PC-3 (cell line): Measurements from ENCODE around the gene PPM1F. TPM values are rescaled to one million over a fixed set of nuclear protein-coding genes. Genes with fewer than 3 reads are reported as not detected.
"Not testable (repeated sequence)": the region's sequence is repeated elsewhere in the genome, so short reads cannot be mapped to it uniquely, and the experiment has no call there.

Experiments
- ATAC-seq: fragments of 200-7000 bp; cut with Tn5 transposase; 2 replicates; pipeline ENCODE4 v1.9.1; 2020; ENCODE audit warnings: mild to moderate bottlenecking, moderate library complexity
- BruUV-seq: library from RNA; stranded (reverse); fragments of 400-500 nt; replicated peaks from 2 replicates; lab custom pipeline; 2021; lab: Mats Ljungman, UMichigan
- CTCF ChIA-PET: fragments of 300-600 bp; sonication (Branson Sonifier 250); formaldehyde crosslinking; loops from one replicate; lab custom pipeline; 2022; ENCODE audit warnings: antibody characterized with exemption; lab: Charles Lee
- POLR2A ChIA-PET: fragments of 300-600 bp; sonication (Branson Sonifier 250); formaldehyde crosslinking; loops from one replicate; lab custom pipeline; 2022; ENCODE audit warnings: antibody characterized with exemption; ENCODE audit not compliant: unreplicated experiment; lab: Charles Lee
- DNase-seq: peaks from one replicate; pipeline ENCODE4 v3.0.0-alpha.2; 2015
- H2AFZ ChIP-seq: fragments of 300-600 bp; sonication (generic); 2 replicates; pipeline ENCODE4 v1.6.0; 2016; ENCODE audit warnings: antibody characterized with exemption, low read length
- H3F3A ChIP-seq: fragments of 300-600 bp; sonication (generic); one replicate; pipeline ENCODE4 v1.6.0; 2017; ENCODE audit warnings: antibody characterized with exemption, low read length, control low read depth, mild to moderate bottlenecking; ENCODE audit not compliant: unreplicated experiment
- H3K27ac ChIP-seq: fragments of 300-600 bp; sonication (generic); 2 replicates; pipeline ENCODE4 v1.5.1; 2016; ENCODE audit warnings: mild to moderate bottlenecking, low read length
- H3K27me3 ChIP-seq: fragments of 300-600 bp; sonication (generic); 2 replicates; pipeline ENCODE4 v1.6.1; 2016; ENCODE audit warnings: low read length, mixed read lengths
- H3K36me3 ChIP-seq: fragments of 300-600 bp; sonication (generic); 2 replicates; pipeline ENCODE4 v1.6.1; 2016; ENCODE audit warnings: low read depth, mixed run types, low read length, mixed read lengths
- H3K4me1 ChIP-seq: fragments of 300-600 bp; sonication (generic); 2 replicates; pipeline ENCODE4 v1.5.1; 2016; ENCODE audit warnings: low read length; ENCODE audit not compliant: insufficient read depth
- H3K4me2 ChIP-seq: fragments of 300-600 bp; sonication (generic); 2 replicates; pipeline ENCODE4 v1.6.0; 2016; ENCODE audit warnings: low read length
- H3K4me3 ChIP-seq: fragments of 300-600 bp; sonication (generic); 2 replicates; pipeline ENCODE4 v1.5.1; 2016; ENCODE audit warnings: mild to moderate bottlenecking, low read length, mixed read lengths
- H3K79me2 ChIP-seq: fragments of 300-600 bp; sonication (generic); 2 replicates; pipeline ENCODE4 v1.6.1; 2017; ENCODE audit warnings: low read length, mixed read lengths
- H3K9ac ChIP-seq: fragments of 300-600 bp; sonication (generic); 2 replicates; pipeline ENCODE4 v1.6.0; 2016; ENCODE audit warnings: mild to moderate bottlenecking, low read length
- H3K9me2 ChIP-seq: fragments of 300-600 bp; sonication (generic); replicated peaks from 2 replicates; pipeline ENCODE4 v1.6.1; 2016; ENCODE audit warnings: mixed run types, low read length, mixed read lengths
- H3K9me3 ChIP-seq: fragments of 300-600 bp; sonication (generic); 2 replicates; pipeline ENCODE4 v1.6.1; 2016; ENCODE audit warnings: low read length, mixed read lengths
- H4K20me1 ChIP-seq: fragments of 300-600 bp; sonication (generic); 2 replicates; pipeline ENCODE4 v1.6.1; 2016; ENCODE audit warnings: low read length, mixed read lengths
- EZH2 ChIP-seq: fragments of 300-600 bp; sonication (generic); IDR thresholded peaks from one replicate; pipeline ENCODE4 v1.6.1; 2017; ENCODE audit warnings: antibody characterized with exemption, mild to moderate bottlenecking, low read length; ENCODE audit not compliant: unreplicated experiment
- EZH2phosphoT487 ChIP-seq: fragments of 300-600 bp; sonication (generic); IDR thresholded peaks from 2 replicates; pipeline ENCODE4 v1.6.1; 2018; ENCODE audit warnings: mild to moderate bottlenecking, antibody characterized with exemption, low read length, borderline replicate concordance
- intact Hi-C: fragments of 100-400 bp; cut with micrococcal nuclease; formaldehyde crosslinking; loops from 2 replicates; pipeline ENCODE4 v1.9.0; 2023
- total RNA-seq: library from RNA; depleted of rRNA; stranded (reverse); fragments of >200 nt; gene quantifications from 2 replicates; pipeline ENCODE4 v1.2.3, GENCODE V29; 2014
- TF ChIP-seq, protein P1 (sequence below): fragments of 300-600 bp; sonication (generic); conservative IDR thresholded peaks from 2 replicates; pipeline ENCODE4 v1.5.1; 2017; ENCODE audit warnings: antibody characterized with exemption, low read depth, mild to moderate bottlenecking, low read length

Gene PPM1F
- total RNA-seq, 1 experiment from 2014 or later = 40.4 TPM

DNA sequence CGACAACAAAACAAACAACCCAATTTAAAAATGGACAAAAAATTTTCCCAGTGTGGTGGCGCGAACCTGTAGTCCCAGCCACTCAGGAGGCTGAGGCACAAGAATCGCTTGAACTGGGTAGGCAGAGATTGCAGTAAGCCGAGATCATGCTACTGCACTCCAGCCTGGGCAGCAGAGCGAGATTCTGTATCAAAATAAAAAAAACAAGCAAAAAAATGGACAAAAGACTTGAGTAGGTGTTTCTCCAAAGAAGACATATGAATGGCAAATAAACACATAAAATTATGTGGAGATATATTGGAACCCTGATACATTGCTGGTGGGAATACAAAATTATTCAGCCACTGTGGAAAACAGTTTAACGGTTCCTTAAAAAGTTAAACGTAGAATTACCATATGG is 57.8 kb downstream of the PPM1F start:
- no TSS peak for BruUV-seq
- Histone ChIP-seq H3K9me3 (no peaks in the 10 kb centered on the region), H3K4me2 (no peak overlapping the region), H3K79me2 (no peaks in the 10 kb centered on the region), H3K4me3 (no peak overlapping the region), H3K36me3 (no peaks in the 10 kb centered on the region), H3K27ac (no peak overlapping the region), H3K9ac (no peak overlapping the region), H2AFZ (no peak overlapping the region), H3F3A (no peaks in the 10 kb centered on the region), H3K4me1 (no peaks in the 10 kb centered on the region), H3K9me2 (no peaks in the 10 kb centered on the region), H3K27me3 (no peaks in the 10 kb centered on the region), H4K20me1 (no peaks in the 10 kb centered on the region)
- TF ChIP-seq EZH2phosphoT487 (no peak), EZH2 (no peak)
- TF ChIP-seq, protein P1, sequence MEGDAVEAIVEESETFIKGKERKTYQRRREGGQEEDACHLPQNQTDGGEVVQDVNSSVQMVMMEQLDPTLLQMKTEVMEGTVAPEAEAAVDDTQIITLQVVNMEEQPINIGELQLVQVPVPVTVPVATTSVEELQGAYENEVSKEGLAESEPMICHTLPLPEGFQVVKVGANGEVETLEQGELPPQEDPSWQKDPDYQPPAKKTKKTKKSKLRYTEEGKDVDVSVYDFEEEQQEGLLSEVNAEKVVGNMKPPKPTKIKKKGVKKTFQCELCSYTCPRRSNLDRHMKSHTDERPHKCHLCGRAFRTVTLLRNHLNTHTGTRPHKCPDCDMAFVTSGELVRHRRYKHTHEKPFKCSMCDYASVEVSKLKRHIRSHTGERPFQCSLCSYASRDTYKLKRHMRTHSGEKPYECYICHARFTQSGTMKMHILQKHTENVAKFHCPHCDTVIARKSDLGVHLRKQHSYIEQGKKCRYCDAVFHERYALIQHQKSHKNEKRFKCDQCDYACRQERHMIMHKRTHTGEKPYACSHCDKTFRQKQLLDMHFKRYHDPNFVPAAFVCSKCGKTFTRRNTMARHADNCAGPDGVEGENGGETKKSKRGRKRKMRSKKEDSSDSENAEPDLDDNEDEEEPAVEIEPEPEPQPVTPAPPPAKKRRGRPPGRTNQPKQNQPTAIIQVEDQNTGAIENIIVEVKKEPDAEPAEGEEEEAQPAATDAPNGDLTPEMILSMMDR = no peak
- ChIA-PET POLR2A (no interaction called here), CTCF (no interaction called here)
- intact Hi-C loops = no loop called here
- DNase-seq (no peak), ATAC-seq (no peak)

DNA sequence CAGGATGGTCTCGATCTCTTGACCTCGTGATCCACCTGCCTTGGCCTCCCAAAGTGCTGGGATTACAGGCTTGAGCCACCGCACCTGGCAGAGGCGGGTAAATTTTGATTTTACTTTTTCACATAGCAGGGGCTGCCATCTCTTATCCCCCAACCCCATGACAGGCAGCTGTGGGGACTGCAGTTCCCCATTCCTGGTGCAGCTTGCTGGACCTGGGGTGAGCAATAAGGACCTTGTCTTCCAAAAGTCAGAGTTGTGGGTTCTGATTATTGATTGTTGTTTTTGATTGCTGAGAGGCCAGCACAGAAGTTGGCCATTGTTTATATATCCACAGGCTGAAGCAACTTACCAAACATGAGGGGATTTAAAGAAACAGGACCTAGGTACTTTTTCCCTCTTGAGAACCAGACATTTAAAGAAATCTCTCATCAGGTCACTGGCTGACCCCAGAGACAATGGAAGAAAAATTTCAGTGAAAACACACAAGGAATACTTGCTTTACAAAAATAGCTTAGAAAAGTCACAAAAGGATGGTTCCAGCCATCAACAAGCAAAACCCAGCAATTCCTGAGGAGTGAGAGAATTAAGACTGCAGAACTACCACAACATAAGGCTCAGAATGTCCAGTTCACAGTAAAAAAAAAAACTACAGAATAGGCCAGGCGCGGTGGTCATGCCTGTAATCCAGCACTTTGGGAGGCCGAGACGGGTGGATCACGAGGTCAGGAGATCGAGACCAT is 63.2 kb downstream of the PPM1F start:
- no peak for ATAC-seq
- POLR2A ChIA-PET = no interaction called here
- no TSS peak for BruUV-seq

DNA sequence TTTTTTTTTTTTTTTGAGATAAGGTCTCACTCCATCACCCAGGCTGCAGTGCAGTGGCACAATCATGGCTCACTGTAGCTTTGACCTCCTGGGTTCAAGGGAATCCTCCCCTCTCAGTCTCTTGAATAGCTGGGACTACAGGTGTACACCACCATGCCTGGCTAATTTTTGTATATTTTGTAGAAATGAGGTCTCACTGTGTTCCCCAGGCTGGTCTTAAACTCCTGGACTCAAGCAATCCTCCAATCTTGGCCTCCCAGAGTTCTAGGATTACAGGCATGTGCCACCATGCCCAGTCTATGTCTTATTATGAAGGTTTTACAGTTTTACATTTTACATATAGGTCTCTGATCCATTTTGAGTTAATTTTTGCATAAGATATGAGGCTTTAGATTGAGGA is 64.8 kb downstream of the PPM1F start:
- ChIA-PET POLR2A (no interaction called here), CTCF (no interaction called here)
- Histone ChIP-seq H3K27ac (no peak overlapping the region), H3K36me3 (no peaks in the 10 kb centered on the region), H3K4me3 (no peak overlapping the region), H3K79me2 (no peaks in the 10 kb centered on the region), H2AFZ (no peak overlapping the region), H3K4me1 (no peaks in the 10 kb centered on the region), H3K9ac (no peak overlapping the region), H3K9me2 (no peaks in the 10 kb centered on the region), H4K20me1 (no peaks in the 10 kb centered on the region), H3K4me2 (no peak overlapping the region), H3F3A (no peaks in the 10 kb centered on the region), H3K27me3 (no peaks in the 10 kb centered on the region), H3K9me3 (no peaks in the 10 kb centered on the region)
- no TSS peak for BruUV-seq
- ATAC-seq (no peak), DNase-seq (no peak)
- TF ChIP-seq EZH2 = no peak
- TF ChIP-seq, protein P1 = no peak
- TF ChIP-seq EZH2phosphoT487 = no peak
- intact Hi-C loops = no loop called here

More for the DNA sequence above, 63.2 kb downstream of the PPM1F start:
- Histone ChIP-seq H3K27ac (no peak overlapping the region), H3K9ac (no peak overlapping the region), H3K36me3 (no peaks in the 10 kb centered on the region), H3K9me2 (no peaks in the 10 kb centered on the region), H4K20me1 (no peaks in the 10 kb centered on the region), H3K9me3 (no peaks in the 10 kb centered on the region), H3K4me1 (no peaks in the 10 kb centered on the region), H3F3A (no peaks in the 10 kb centered on the region), H2AFZ (no peak overlapping the region), H3K79me2 (no peaks in the 10 kb centered on the region), H3K4me3 (no peak overlapping the region), H3K27me3 (no peaks in the 10 kb centered on the region), H3K4me2 (no peak overlapping the region)
- intact Hi-C loops = no loop called here
- CTCF ChIA-PET = no interaction called here
- TF ChIP-seq, protein P1 = no peak
- TF ChIP-seq EZH2 (no peak), EZH2phosphoT487 (no peak)
- no peak for DNase-seq

DNA sequence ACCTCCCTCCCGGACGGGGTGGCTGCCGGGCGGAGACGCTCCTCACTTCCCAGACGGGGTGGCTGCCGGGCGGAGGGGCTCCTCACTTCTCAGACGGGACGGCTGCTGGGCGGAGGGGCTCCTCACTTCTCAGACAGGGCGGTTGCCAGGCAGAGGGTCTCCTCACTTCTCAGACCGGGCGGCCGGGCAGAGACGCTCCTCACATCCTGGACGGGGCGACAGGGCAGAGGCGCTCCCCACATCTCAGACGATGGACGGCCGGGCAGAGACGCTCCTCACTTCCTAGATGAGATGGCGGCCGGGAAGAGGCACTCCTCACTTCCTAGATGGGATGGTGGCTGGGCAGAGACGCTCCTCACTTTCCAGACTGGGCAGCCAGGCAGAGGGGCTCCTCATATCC is 68.7 kb downstream of the PPM1F start:
- H3K36me3 ChIP-seq, intact Hi-C loops, H3K9me2 ChIP-seq, H3K27me3 ChIP-seq, H3K4me2 ChIP-seq, H3K79me2 ChIP-seq, H3K9me3 ChIP-seq, BruUV-seq, H3K27ac ChIP-seq, H2AFZ ChIP-seq, POLR2A ChIA-PET, H3K9ac ChIP-seq, H3F3A ChIP-seq, ATAC-seq, H3K4me1 ChIP-seq, H4K20me1 ChIP-seq, H3K4me3 ChIP-seq, CTCF ChIA-PET, DNase-seq: not testable (repeated sequence)
